ENCODE data around the gene ILF3.
"Not testable (repeated sequence)": the region's sequence is repeated elsewhere in the genome, so short reads cannot be mapped to it uniquely, and the experiment has no call there.

The ILF3 gene

DNA sequence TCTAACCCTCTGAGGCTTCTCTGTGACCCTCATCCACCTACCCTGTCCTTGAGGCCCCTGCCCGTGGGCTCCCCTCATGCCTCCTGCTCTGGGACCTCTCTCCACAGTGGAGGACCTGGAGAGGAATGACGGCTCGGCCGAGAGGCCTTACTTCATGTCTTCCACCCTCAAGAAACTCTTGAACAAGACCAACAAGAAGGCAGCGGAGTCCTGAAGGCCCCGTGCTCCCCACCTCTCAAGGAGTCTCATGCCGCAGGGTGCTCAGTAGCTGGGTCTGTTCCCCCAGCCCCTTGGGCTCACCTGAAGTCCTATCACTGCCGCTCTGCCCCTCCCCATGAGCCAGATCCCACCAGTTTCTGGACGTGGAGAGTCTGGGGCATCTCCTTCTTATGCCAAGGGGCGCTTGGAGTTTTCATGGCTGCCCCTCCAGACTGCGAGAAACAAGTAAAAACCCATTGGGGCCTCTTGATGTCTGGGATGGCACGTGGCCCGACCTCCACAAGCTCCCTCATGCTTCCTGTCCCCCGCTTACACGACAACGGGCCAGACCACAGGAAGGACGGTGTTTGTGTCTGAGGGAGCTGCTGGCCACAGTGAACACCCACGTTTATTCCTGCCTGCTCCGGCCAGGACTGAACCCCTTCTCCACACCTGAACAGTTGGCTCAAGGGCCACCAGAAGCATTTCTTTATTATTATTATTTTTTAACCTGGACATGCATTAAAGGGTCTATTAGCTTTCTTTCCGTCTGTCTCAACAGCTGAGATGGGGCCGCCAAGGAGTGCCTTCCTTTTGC, 10.8 kb upstream of the ILF3 start:
- no peak for DNase-seq

DNA sequence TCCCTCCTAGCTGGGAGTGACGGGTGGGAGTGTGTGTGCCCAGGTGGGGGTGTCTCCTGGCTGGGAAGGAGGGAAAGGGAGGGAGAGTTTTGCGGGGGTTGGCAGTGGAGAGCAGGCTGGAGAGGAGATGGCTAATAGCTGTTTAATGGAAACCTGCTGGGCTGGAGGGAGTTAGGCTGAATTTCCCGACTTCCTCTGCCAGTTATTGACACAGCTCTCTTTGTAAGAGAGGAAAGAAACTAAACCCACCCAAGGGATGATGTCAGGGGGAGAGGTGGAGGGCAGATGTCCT, 10.2 kb upstream of the ILF3 start:
- DNase-seq: no peak

DNA sequence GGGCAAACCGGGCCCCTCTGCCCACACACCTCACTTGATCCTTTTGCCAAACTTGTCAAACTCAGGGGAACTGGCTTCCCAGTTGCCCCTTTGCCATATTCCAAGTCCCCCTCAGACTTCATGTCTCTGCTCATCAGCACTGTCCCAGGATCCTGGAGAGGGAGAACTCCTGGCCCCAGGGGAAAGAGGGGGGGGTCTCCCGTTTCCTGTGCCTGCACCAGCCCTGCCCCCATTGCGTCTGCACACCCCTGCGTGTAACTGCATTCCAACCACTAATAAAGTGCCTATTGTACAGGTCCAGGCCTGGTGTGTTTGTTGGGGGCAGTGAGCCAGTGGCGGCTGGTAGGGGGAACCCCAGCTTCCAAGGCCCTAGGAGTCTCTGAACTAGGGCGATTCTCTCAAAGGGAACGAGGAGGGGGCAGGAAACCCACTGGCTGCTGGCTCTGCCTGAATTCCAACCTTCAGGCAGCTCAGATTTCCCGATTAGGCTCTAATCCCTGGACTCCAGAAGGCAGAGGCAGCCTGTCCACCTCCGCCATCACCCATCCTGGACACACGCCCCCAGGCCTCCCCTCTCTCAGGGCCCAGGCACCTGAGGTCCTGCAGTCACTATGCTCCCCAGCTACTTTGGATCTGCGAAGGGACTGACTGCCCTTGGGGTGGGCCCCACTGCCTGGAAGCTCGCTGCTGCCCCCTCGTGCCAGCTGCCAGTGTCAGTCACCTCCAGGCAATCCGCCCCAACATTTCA, 9.7 kb upstream of the ILF3 start:
- peak; percentile 92 for DNase-seq

DNA sequence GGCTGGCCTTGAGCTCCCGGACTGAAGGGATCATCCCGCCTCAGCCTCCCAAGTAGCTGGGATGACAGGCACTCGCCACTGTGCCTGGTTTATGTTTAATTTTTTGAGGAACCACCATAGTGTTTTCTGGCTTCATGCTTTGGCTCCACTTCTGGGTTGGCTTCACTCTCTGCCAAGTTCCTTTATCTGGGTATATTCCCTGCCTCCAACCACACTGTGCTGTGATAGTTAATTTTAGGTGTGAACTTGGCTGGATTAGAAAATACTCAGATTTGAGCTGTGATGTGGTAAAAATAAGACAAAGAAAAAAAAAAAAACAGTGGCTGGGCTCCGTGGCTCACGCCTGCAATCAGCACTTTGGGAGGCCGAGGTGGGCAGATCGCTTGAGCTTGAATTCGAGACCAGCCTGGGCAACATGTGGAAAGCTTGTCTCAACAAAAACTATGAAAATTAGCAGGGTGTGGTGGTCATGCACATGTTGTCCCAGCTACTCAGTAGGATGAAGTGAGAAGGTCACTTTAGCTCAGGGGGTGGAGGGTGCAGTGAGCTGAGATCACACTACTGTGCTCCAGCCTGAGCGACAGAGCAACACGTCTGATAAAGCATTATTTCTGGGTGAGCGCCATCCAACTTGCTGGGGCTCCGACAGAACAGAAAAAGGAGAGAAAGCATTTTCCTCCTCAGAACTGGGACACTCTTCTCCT, 7.5 kb upstream of the ILF3 start:
- no peak for DNase-seq

DNA sequence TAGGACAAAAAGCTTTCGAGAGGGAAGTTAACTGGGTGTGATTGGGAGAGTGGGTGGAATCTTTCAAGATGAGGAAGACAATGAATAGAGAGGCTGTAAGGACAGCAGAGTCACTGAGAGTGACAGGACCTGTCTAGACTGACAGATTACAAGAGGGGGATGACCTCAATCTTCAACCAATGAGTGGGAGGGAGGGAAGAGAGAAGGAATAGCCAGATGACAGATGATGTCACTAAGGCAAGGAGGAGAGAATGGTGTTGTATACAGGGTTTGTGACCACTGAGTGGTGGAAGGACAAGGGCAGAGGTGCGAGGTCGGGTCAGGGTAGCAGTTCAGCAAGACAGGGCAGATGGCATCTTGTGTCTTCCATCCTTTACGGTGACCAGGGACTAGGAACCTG, 5.8 kb upstream of the ILF3 start:
- no peak for DNase-seq

DNA sequence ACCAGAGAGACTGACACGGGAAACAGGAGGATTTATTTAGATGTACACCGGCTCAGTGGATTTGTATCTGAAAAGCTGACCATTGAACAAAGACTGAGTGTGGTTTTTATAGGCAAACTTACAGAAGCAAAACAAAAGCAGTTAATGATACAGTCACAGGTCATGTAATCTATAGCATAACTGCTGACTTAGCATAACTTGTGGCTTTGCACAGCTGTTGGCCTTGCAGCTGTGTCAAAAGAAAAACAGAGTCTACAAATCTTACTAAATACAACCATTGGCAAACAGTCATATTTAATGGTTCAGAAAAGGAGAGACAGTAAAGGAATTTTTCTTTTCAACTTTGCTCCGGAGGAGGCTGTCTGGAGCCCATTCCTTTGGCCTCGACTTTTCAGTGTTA, 2.3 kb upstream of the ILF3 start:
- no peak for DNase-seq

DNA sequence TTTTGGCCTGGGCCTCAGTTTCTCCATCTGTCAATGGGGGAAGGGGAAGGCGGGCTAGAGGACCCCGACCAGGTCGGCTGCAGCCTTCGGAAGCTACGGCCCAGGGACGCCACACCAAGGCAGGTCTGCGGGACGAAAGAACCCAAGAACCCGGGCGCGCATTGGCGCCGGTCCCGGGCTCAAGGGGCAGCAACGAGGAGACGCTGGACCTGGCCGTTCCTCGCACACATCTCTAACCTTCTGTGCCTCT, 739 bp upstream of the ILF3 start:
- DNase-seq: no peak

DNA sequence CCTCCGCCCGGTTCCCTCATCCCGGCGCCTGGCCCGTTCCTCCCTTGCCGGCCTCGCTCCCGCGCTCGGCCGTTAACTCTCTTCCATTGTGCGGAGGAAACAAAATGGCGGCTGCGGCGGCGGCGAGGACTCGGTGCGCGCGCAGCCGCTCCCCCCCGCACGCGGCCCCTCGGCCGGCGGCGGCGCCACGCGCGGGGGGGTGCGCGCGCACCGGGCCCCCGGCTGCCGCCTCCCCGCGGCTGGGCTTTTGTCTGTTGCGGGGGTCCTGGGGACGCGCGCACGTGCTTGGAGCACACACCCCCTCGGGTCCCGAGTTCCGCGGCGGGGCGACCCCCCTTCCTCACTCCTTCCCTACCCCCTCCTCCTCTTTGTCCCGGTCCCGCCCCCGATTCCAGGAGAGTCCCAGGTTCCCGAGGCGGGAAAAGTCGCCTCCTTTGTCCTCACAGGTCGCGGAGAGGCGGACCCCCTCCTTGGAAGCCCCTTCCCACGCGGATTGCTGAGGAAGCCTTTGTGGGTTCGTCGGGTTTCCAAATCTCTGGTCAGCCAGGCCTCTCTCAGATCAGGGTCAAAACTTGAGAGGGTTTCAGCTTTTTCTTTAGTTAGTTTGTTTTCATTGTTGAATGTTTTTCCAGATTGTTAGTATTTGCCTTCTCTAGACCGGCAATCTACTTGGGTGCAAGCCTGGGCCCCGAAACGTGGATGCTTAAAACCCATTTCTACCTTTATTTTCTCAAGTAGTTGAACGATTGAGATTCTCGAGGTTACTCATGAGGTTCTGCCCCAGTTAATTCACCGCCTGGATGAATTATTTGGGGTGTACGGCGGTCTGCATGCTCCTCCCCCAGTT, 687 bp downstream of the ILF3 start:
- DNase-seq: peak; percentile 62

DNA sequence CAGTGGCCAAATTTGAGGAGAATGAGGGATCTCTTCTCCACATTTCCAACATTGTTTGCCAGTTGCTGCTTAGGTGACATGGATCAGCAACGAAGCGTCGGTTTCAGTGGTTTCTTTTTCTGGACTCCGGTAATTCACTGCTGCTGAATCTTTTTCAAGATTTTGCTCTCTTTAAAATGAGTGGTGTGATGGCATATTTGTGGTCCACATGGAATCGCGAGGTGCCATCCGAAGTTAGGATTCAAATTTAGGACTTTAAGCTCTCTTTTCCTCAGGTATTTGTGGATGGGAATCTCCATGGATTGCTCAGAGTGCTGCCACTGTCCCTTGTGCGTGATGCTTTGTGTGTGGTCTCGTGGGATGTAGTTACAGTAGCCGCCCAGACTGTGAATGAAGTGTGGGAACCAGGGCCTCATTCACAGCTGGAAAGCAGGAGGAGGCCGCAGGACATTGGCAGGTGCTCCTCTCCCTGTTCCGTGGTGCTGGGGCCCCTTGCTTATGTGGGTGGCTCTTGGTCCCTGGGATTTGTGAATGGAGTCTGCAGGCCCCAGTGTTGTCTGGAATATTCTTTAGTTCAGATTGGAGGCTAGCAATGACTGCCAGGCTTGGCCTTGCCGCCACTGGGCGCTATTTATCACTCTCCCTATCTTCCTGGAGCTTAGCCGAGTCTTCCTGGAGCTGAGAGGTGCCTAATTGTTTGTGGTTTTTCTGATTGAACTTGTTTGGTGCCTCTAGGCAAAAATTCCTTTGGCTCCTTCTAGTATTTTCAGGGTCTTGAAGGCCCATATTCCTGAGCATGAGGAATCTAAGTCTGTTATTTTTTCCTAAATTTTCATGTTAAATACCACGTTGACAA, 1.5 kb downstream of the ILF3 start:
- DNase-seq: peak; percentile 20

DNA sequence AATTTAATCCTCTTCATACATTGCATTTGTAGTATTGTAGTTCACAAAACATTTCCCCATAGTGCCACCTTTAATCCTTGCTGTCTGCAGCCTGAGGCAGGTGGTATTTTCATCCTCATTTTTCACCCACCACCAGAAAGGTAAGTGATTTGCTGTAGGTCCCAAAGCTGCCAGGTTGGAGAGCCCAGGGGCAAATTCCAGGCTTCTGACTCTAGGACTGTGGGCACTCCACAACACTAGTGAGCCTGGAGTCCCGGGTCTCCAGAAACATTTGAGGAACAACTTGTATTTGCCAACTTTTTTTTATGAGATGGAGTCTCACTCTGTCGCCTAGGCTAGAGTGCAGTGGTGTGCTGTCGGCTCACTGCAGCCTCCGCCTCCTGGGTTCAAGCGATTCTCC, 6.2 kb downstream of the ILF3 start:
- no peak for DNase-seq

DNA sequence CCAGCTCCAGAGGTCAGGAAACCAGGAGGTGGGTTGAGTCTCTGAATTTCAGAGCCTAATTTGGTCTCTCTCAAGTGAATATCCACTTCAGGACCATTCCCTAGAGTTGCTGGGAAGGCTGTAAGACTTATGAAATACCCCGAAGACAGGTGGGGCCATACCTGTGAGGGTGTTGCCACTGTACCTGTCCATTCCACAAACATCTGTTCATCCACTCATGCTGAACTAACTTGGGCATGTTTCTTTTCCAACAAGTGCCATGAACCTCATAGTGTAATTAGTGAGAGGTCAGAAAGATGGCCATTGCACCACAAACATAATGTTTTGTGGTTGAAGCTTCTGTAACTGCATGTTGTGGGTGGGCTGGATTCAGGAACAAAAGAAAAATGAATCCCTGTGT, 7.8 kb downstream of the ILF3 start:
- no peak for DNase-seq

DNA sequence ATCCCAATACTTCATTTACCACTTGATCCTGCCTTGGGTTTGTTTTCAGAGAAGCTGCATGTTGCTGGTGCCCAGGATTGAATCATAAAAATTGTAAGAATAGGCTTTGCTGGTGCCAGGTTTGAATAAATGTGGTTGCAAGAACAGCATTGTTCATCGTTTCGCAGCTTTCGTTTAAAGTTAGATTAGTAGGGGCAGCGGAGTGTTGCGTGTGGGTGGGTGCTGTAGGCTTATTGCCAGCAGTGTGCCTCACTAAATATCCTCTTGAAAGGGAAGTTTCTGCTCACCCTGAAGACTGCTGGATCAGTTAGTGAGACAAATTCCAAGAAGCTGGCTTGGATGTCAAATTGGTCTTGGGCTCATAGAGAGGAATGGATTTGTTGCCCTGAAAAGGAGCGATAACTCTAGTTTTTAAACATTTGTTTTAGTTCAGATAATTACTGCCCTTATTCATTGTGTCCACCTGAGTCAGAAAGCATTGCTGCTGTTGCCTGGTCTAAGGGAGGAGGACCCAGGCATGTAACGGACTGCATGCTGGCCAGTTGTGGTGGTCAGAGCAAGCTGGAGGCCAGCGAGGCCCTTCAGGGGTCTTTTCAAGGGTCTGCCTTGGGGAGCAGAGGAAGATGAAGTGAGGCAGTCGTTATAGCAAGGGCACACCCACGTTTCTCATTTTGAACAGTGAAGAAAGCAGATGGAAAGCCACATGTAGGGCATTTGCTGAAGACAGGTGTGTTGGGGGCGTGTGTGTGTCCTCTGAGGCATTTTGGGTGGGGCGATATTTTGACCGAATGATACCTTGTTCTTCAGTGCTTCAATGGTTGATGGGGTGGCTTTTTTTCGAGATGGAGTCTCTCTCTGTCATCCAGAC, 8.5 kb downstream of the ILF3 start:
- DNase-seq: no peak

DNA sequence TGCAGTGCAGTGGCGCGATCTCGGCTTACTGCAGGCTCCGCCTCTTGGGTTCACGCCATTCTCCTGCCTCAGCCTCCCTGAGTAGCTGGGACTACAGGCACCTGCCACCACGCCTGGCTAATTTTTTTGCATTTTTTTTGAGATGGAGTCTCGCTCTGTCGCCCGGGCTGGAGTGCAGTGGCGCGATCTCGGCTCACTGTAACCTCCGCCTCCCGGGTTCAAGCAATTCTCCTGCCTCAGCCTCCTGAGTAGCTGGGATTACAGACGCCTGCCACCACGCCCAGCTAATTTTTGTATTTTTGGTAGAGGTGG, 9.1 kb downstream of the ILF3 start:
- not testable (repeated sequence) for DNase-seq

DNA sequence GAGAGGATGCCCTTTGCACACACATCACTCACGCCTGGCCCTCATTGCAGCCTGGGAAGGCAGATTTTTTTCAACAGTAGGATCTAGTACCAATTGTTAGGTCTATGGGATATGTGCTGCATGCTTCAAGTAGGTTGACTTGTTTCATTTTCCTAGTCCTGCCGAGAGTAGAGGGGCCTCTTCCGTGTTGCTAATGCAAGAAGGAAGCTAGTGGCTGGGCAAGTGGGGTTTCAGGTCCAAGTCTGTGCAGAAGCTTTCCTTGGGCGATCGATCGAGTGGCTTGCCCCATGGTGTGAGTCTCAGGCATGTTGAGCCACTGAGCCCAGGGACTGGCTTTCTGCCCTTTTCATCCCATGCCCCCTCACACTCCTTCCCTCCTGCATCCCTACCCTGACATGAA, 13.7 kb downstream of the ILF3 start:
- DNase-seq: no peak

DNA sequence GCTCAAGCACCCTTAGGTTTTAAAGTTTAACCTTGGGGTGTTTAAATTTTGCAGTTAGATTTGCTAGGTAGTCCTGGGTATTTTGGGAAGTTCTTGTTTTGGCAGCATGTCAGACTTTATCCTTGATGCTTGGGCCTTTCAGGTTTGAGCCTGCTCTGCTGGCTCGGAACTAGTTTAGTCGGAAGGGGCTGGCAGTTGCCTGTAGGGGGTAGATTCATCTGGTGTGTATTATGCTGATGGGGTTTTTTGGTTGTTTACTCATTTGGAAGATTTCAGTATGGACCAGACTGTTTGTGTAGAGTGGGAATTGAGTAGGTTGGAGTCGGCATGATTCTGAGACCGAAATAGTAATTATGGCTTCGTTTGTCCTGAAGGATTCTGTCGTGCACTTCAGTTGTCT, 15.1 kb downstream of the ILF3 start:
- no peak for DNase-seq

DNA sequence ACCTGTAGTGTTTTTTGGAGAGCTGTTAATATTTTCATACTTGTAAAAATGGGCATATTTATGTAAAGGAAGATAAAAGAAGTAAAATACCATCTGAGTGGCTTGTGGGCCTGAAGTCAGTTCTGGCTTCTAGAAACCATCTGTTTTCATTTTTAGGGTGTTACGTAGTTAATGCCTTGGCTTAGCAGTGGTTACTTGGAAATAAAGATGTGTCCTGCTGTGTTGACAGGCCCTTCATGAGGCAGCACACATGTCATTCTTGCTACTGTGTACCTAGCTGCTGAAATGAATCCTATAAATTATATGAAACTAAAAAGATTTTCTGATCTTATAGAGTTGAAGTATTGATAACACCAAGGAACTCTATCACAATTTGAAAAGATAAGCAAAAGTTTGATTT, 16.0 kb downstream of the ILF3 start:
- DNase-seq: no peak

DNA sequence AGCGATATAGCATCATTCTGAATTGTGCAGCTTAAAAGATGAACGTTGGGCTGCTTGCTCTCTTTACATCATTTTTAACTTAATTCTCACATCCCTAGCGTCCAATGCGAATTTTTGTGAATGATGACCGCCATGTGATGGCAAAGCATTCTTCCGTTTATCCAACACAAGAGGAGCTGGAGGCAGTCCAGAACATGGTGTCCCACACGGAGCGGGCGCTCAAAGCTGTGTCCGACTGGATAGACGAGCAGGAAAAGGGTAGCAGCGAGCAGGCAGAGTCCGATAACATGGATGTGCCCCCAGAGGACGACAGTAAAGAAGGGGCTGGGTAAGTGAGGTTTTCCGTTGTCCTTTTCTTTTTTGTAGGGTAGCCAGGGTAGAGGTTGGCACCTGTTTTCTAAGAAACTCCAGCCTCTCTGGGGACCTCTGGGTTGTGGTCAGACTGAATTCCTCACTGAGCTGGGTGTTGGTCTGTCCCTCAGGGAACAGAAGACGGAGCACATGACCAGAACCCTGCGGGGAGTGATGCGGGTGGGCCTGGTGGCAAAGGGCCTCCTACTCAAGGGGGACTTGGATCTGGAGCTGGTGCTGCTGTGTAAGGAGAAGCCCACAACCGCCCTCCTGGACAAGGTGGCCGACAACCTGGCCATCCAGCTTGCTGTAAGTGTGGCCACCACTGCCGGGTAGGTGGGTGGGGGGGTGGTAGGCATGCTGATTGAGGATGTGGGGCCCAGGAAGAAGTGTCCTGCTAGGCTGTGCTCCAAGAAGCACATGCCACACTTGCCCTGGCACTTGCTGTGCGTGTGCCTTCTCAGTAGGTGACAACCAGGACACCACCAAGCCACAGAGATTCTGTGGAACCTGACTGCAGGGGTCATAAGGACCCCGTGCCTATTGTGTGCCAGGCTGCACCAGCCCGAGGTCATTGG, 17.0 kb downstream of the ILF3 start:
- no peak for DNase-seq

DNA sequence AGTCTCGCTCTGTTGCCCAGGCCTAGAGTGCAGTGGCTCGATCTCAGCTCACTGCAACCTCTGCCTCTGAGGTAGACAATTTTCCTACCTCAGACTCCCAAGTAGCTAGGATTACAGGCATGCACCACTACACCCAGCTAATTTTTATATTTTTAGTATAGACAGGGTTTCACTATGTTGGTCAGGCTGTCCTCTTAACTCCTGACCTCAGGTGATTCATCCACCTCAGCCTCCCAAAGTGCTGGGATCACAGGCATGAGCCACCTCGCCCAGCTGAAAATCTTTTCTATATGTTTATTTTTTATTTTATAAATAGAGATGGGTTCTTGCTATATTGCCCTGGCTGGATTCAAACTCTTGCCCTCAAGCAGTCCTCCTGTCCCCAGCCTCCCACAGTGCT, 17.8 kb downstream of the ILF3 start:
- not testable (repeated sequence) for DNase-seq

DNA sequence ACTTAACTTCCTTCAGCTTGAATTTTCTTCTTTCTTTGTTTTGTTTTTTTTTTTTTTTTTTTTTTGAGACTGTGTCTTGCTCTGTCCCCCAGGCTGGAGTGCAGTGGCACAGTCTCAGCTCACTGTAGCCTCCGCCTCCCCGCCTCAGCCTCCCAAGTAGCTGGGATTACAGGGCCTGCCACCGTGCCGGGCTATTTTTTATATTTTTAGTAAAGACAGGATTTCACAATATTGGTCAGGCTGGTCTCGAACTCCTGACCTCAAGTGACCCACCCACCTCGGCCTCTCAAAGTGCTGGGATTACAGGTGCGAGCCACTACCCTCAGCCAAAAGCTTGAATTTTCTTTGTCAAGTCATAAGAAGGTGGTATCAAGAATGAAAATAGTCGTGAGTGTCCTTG, 21.1 kb downstream of the ILF3 start:
- DNase-seq: not testable (repeated sequence)

DNA sequence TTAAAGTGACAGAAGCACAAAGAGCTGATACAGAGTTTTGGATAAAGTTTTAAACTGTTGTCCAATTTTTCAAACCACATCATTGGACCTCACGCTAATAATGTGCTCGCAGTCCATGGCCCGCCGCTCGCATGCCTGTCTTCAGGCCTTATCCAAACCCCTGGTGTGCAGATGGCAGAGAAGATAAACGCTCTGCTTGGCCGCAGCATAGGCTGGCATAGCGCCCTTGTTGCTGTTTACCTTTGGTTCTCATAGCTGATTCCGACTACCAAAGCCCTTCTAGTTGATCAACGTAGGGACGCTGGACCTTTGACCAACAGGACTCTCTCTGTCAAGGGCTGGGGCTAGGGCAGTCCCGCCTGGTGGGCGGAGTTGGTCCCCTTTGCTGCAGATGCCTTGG, 23.6 kb downstream of the ILF3 start:
- DNase-seq: no peak

DNA sequence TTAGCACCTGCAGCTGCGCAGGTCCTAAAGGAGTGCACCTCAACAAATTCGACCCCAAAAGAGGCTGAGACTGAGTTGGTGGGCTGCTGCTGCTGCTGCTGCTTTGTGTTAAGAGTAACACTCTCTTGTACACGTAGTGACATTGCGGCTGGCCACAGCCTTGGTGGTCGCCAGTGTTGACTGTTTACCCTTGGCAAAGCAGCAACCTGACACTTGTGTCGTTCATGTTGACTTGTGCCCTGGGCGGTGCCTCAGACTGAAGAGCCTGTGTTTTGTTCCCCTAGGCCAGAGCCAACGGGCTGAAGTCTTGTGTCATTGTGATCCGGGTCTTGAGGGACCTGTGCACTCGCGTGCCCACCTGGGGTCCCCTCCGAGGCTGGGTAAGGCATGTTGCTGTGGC, 24.7 kb downstream of the ILF3 start:
- no peak for DNase-seq
